GM21737 (cell line): ENCODE results near the gene MYCBP.
"Not testable (repeated sequence)": the region's sequence is repeated elsewhere in the genome, so short reads cannot be mapped to it uniquely, and the experiment has no call there.

Experiments used
- ATAC-seq: cut with Tn5 transposase; IDR thresholded peaks from one replicate; pipeline ENCODE4 v1.9.1; 2021; ENCODE audit warnings: mild to moderate bottlenecking, moderate library complexity; ENCODE audit not compliant: unreplicated experiment

MYCBP gene

DNA sequence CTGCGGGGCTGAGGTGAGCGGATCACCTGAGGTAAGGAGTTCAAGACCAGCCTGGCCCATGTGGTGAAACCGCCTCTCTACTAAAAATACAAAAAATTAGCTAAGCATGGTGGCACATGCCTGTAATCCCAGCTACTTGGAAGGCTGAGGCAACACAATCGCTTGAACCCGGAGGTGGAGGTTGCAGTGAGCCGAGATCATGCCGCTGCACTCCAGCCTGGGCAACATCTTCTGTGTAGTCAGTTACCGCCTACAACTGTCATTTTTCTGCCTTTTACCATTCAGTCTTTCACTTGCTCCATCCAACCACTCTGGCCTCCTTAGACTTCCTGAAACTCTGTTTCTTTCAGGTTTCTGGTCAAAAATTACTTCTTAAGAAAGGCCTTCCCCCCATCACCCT, 2.2 kb downstream of the MYCBP start:
- ATAC-seq: no peak

- no peak for ATAC-seq
These were observed 5.9 kb downstream of the MYCBP start for GRCh38 chr1:38867208-38867607.

DNA sequence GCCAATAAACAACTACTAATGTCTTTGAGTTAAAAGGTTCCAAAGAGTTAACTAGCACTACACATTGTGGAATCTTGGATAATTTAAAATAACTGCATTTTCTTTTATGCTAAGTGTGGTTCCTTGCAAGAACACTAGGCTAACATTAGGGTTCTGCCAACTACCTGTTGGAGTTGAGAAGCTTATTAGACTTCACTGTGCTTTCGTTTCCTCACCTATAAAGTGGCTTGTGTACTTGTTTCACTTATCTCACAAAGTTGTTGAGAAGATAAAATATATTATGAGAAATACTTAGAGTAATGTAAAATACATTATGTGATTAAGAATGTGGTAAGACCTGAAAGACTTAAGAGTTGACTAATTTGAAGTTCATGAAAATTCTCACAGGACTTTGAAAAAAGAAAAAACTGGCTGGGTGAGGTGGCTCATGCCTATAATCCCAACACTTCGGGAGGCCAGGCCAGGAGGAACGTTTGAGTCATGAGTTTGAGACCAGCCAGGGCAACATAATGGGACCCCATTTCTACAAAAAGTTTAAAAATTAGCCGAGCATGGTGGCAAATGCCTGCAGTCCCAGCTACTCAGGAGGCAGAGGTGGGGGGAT, 7.9 kb downstream of the MYCBP start:
- ATAC-seq: no peak

DNA sequence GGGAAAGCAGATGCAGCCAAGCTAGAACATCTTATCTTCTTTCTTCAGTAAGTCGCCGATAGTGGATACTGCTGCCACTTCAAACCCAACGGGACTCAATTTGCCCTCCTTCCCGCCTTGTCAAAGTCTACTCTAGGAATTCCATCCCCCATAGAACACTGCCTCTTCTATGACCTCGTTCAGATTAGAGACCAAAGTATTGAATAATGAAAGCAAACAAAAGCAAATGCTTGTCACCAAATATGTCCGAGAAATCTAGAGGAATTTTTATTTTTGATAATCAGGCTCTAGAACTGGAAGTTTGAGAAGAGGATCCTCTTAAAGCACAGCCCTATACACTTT, 12.7 kb downstream of the MYCBP start:
- no peak for ATAC-seq

DNA sequence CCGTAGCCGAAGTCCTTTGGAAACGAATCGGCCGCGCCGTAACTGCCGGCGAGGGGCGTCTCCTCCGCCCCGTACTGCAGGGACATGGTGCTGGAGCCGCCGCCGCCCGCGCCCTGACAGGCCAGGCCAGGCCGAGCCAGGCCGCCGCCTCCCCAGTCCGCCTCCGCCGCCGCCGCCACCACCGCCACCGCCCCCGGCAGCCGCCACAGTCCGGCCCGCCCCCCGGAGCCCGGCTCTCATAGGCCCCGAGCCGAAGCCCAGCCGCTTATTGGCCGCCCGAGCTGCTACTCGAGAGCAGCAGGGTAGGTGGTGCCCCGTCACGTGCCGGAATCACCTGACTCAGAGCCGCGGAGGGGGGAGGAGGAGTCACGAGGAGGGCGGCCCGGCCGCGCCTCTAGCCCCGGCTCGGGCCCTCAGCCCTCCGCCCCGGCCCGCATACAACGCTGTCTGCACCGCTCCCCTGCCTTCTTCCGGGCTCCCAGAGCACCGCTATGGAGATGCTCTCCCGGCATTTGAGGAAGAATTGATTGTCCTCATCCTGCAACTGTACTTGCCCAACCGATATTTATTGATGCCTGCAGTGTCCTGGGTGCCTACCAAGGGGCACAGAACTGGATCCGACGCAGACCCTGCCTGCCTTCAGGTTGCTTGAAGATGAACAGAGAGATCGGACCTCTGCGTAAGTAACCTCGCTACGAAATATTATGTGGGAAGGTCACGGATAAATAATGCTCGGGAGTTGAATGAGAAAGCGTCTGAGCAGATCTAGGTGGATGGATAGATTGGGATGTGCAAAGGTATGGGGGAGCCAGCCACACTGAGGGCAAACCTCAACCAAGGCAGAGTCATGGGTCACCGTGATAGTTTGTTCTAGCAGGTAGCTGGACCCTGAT, 13.3 kb downstream of the MYCBP start, which contains the start of gene RRAGC:
Gene RRAGC (minus strand): TSS at position 212 of the 893 bp plus-strand sequence. CDS start 126 bp downstream, at position 86.
- ATAC-seq: peak; percentile 91

GRCh38 chr1:38858833-38859560, 14.2 kb downstream of the MYCBP start:
- peak; percentile 36 for ATAC-seq

GRCh38 chr1:38852780-38853179, 20.4 kb downstream of the MYCBP start:
- ATAC-seq: no peak

DNA sequence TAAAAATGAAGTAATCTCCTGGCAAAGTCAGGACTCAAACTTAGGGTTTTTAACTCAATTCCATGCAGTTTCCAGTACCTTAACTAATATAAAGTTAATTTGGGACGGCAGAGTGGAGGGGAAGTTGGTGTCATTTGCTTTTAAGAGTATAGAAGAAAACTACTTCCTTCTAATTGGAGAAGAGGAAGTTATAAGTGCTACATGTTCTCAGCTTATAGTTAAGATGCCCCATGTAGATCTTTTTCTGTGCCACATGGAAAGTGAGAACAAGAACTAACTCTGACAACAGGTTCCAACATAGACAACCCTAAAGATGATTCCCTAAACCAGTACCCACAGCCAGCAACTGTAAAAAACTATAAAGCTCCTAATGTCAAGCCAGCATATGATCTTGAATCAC, 25.1 kb downstream of the MYCBP start:
- ATAC-seq: no peak

GRCh38 chr1:38846210-38846609, 26.9 kb downstream of the MYCBP start:
- ATAC-seq: no peak

GRCh38 chr1:38845088-38845487, 28.1 kb downstream of the MYCBP start:
- not testable (repeated sequence) for ATAC-seq

- ATAC-seq: no peak
These were observed 32.9 kb downstream of the MYCBP start for GRCh38 chr1:38840281-38840680.

DNA sequence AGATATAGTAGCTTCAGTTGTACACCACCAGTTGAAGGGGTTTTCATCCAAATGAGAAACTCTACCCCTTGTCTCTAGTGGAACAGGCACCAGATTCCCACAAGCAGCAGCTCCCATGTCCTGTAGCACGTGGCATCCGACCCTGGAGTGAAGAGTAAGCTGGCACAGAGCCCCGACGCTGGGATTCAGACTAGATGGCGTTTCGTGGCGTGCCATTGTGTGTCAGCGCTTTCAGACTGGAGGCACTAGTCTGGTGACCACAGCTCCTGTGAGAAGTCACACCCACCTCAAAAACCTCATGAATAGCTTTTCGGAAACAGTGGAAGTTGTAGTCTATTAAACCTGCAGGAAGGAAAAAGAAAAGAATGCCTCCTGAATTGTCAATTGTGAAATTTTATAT, 33.8 kb downstream of the MYCBP start:
- no peak for ATAC-seq

DNA sequence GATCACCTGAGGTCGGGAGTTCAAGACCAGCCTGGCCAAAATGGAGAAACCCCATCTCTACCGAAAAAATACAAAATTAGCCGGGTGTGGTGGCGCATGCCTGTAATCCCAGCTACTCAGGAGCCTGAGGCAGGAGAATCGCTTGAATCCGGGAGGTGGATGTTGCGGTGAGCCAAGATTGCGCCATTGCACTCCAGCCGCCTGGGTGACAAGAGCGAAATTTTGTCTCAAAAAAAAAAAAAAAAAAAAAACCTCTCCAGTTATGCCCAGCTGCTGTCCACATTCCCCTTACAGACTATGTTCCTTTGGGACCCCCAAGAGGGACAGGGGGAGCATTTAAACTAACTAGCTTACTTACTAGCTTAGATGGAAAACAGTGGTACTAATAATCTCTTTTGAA, 36.8 kb downstream of the MYCBP start:
- ATAC-seq: not testable (repeated sequence)

GRCh38 chr1:38834937-38835827, 38.0 kb downstream of the MYCBP start:
- peak; percentile 62 for ATAC-seq

DNA sequence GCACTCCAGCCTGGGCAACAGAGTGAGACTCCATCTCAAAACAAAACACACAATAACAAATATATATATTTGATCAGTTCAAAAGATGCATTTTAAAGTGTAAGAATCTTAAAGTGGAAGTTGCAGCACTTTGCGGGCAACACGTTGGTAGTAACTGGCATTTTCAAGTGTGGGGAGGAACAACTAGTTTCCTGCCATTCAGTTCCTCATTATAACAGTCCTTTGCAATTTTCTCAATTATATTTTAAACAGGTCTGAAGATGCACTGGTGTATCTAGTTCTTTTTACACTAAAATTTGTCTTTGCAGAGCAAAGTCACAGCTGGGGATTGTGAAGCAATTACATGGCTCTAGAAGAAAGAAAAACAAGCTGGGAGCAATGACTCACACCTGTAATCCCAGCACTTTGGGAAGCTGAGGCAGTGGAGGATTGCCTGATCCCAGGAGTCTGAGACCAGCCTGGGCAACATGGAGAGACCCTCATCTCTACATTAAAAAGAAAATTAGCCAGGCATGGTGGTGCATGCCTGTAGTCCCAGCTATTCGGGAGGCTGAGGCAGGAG, 38.8 kb downstream of the MYCBP start:
- ATAC-seq: no peak

DNA sequence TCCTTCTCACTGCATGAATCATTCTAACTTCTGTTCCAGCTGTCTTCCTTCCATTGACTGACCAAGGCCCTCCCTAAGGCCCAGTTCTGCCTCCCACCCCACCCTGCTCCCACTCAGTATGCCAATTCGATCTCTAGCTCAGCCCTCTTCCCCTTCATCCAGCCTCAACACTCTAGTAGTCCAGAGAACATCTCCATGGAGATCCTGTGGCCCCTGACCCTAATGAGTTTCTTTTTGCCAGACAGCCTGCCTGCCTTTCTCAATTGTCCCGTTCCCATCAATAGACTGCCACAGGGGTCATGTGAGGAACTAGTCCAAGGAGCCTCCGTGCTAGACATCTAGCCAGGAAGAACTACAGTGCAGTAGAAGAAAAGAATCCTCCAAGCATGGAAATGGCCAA, 40.0 kb downstream of the MYCBP start:
- ATAC-seq: no peak

DNA sequence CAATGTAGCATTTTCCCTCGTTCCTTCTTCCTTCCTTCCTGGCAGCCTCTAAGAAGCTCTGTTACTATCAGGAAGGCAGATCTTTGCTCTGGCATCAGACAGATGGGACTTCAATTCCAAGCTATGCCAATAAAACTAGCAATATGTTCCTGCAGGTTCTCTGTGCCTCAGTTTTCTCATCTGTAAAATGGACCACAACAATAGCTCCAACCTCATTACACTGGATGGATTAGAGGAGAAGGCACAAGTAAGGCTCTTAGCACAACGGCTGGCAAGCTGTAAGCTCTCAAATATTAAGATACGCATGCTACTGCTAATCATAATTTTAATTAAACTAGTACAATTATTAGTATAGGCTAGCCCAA, 40.8 kb downstream of the MYCBP start:
- no peak for ATAC-seq

DNA sequence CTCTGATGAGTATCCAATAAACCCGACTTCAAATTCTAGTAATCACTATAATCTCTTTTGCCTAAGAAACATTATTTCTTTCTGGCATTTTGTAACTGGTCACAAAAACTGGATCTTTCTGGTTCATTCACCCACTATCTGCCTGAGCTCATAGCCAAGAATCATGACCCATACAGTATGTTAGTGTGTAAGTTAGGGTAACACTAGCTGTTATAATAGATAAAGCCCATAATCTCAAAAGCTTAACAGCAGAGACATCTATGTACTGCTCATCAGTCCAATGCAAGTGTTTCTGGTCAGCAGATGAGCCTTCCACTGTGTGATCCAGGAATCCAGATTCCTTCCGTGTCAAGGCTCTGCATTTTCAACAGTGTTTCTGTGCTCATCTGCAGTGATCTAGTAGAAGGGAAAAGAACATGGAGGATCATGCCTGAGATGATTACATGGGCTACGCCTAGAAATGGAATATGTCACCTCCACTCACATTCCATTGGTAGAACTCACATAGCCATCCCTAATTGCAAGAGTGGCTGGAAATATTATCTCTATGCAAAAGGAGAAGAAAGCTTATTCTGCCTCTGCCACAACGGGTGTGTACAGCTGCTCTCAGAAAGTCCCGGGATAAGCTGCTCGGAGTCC, 41.3 kb downstream of the MYCBP start:
- no peak for ATAC-seq

DNA sequence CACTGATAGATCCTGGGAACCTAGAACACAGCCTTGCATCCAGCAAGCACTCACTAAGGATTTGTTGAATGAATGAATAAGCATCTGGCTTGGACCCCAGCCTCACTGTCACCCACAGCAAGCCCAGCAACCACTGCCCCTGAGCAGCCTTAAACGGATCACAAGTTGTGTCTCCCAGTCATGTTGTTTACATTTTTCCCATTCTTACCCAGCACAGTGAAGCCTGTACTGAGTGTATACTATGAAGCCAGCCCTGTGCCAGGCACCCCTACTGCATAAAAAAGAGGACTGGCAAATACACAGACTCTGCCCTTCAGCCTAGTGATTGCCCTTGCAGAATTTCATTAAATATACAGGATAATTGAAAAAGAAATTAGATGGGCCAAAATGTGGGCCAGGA, 43.8 kb downstream of the MYCBP start:
- no peak for ATAC-seq

GRCh38 chr1:38827318-38827717, 45.8 kb downstream of the MYCBP start:
- no peak for ATAC-seq
